HG03575 (cell line): ENCODE measurements around the gene LEKR1.
A peak's percentile ranks its signal among the peaks of the same experiment; 100 is the strongest.

Experiments
- ATAC-seq: cut with Tn5 transposase; IDR thresholded peaks from one replicate; pipeline ENCODE4 v1.9.1; 2021; ENCODE audit not compliant: unreplicated experiment, insufficient number of reproducible peaks, low FRiP score; ENCODE audit errors: extremely low read depth

LEKR1 gene

DNA sequence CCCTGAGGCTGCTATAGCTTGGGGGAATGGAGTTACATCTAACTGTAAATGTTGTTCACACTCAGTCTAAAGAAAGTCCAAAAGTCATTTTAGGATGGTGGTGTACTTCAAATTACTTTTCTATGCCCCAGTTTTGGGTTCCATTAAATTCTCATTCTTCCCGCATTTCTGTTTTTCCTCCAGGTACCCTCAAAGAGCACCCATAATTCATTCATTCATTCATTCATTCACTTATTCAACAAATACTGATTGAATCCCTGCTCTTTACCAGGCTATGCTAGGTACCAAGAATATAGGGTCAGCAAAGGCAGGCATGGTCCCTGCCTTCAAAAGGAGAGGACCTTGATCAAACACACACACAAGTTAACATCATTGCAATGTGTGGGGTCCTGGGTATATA lies 257.7 kb downstream of the LEKR1 start:
- no peak for ATAC-seq

DNA sequence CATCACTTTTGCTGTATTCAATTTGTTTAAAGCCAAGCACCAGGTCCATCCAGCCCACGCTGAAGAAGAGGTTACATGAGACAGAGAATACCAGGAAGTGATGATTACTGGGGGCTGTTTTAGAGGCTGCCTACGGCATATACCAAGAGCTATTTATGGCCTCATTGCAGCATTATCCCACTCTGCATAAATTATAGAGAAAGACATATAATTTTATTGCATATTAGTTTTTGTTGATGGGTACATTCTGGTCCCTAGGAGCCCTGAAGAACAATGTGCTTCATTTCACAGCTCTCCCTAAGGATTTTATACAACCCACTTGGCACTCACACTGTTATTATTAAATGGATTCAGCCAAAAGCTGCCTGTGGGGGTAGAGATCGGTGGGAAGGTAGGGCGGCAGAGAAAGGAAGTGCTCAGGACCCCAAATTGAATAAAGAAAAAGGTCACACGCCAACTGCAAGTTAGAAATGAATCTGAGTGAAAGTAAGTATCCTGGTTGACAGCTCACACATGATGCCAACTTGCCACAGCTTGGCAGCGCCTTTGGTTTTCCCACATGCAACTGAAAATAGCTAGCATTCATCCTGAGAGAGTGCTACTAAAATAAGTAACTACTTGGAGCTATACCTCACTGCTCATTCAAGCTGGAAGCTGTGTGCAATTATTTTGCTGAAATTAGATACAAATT lies 260.1 kb downstream of the LEKR1 start:
- ATAC-seq, result no peak

DNA sequence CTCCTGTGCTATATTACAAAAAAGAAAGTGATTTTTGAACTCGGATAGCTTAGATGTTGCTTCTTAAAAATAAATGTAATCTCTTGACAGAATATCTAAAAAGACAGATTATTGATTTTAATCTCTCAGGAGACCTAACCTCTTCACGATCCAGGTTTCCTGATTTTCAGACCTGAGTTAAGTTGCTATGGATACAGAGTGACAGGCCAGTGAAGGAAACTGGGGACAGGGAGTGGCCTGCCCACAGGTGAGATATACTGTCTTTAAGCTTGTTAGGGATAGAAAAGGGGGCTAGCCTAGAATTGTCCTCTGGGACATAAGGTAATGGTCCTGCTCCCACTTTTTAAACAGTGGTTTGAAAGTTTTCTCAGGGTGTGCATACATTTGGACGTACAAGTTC lies 260.6 kb downstream of the LEKR1 start:
- no peak for ATAC-seq

DNA sequence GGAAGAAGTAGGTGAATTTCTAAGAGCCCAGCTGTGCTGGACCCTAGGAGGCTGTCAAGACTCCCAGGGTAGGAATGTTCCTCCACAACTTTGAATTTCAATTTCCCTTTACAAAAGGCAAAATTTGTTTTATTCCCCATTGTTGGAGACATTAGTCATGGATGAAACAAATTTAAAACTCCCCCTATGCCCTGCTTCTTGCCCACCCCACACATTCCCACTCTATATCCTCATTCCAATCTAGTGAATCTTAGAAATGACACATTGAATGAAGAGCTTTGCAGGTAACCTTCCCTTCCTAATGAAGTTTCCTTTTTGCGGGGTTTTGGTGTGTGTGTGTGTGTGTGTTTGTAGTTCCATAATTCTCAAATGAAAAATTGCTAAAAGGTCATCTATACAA lies 261.2 kb downstream of the LEKR1 start:
- ATAC-seq, result no peak

DNA sequence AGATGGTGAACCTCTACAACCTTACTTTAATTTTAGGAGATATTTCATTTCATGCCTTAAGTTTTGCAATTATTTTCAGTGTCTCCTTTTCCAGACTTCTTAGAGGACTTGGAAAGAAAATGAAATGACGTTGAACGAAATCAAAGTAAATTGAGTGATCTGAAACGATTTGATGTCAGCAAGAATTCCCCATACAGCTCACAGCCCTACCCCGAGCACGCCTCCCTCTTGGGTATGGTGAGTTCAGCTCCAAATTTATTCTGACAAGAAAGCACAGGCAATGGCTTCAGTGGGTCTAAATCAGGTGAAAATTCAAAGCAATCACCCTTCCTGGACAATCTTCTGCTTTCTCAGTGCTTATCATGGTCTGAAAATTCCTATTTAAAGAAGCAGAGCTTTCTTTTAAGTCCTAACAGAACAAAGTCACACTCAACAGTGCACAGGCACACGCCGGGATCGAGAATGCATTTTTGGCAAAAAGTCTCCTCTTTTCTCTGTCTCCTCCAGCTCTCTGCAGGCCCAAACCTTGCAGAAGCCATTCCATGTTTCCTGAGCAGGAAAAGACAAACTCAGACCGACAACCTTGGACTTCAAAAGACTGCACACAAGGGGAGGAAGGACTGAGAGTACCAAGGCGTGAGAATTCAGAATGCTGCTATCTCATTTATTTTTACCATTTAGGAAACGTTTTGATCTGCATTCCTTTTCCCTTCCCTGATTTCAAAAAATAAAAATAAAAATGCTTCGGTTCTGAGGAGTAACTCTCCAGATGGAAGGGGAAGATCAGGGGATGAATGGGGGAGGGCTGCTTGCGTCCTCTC lies 261.8 kb downstream of the LEKR1 start:
- ATAC-seq, result no peak

DNA sequence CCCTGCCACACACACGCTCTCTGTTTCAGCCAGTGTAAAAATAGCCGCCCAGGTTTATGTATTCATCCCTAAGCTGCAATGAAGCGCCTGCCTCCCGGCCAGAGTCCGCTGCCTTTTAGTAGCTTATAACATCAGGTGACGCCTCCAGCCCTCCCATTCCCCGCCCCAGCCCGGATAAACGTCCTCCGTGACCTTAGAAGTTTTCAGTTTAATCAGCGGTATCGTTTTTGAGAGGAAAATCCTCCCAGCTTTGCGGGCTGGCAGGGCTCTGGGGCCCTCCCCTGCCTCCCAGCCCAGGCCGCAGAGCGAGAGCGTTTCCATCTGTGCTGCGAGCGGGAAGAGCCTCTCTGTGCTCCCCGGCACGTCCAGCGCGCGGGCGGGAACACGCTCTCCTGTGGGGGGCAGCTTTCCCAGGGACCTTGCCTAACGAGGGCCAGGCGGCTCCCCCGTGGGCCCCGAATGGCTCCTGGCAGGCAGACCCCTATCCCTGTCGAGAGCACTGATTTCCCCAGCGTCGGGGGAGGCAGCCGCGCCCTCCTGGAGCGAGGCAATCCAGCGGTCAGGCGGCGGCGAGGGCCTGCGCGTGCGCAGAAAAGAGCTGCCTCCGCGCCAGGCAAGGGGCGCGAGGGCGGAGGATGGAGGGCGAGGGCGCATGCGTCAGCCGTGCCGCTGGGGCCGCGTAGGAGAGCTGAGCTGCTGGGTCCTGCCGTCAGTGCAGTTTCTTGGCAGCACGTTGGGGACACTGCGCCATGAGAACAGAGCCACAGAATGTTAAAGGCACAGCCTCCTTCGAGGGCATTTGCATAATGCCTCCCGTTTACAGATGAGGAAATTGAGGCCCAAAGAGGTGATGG lies 262.7 kb downstream of the LEKR1 start:
- ATAC-seq, result peak; percentile 39

DNA sequence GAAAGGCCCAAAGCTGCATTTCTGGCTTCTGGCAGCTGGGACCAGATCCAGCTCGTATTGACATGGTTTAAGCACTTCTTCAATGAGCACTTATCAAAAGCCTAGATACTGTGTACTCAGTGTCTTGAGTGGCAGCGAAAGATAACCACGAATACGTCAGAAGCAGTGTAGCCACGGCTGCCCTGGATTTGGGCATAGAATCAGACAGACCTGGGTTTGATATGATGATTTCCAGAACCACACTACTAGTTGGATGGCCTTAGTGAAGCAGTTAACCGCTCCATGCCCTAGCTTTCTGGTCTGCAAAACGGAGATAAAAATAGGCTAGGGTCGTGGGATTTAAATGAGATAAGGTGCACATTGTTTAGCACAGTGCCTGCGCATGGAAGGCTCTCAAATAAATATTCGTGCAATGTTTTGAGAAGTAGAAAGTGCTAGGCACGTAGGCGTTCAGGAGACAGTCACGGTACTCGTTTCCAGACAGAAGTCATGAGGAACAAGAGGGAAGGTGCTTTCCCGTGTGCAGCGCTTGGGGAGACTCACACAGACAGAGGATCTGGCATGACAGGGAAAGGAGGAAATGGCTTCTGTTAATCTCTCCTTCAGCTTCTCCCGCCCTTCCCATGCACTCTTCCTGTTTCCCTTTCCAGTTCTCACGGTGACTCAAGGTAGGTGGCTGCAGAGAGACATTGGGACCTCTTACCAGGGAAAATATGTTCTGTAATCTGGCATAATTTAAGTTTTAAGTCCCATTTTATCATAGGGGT lies 263.5 kb downstream of the LEKR1 start:
- peak; percentile 5 for ATAC-seq

DNA sequence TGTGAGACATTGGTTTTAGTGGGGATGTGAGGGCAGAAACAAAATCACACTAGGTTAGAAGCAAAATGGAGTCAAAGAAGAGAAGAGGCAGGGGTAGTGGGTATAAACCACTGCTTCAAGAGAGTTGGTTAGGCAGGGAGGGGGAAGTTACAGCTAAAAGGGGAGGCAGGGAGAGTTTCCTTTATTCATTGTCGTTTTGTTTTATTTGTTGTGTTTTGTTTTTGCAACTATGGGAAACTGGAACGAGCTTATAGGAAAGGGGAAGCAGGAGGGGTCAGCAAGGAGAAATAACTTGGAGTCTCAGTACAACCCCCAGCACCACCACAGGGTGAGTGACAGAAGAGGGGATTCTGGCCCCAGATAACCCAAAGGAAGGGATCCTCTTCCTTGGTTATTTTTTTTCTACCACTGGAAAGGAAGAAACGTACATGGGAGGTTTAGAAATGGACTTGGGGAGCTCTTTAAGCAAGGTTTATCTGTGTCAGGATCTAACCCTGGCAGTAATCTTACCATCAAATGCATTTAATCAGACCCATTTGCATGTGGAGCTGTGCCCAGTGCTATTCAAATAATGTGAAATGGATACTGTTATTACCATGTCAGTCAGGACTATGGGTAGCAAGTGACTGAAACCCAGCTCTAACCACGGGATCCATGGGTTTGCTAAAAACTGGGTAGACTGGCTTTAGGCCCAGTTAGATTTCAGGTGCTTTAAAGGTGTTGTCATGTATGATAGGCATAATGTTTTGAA lies 265.1 kb downstream of the LEKR1 start:
- no peak for ATAC-seq

DNA sequence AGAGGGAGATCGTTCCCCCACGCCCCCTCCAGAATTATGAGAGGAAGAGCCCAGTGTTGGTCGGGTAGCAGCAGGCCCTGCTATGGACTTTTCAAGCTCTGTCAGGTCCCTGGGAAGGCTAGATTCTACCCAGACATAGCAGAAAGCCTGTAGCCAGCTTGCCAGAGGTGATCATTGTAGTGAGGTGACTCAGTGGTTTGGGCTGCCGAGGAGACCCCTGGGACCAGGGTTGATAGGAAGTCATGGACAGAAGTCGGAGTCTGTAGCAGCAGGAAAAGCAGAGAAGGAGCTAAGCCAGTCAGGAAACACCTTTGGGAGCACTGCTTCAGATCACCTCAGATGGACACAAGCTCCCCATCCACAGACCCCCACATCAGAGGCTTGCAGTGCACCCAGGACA lies 266.1 kb downstream of the LEKR1 start:
- ATAC-seq, result no peak

DNA sequence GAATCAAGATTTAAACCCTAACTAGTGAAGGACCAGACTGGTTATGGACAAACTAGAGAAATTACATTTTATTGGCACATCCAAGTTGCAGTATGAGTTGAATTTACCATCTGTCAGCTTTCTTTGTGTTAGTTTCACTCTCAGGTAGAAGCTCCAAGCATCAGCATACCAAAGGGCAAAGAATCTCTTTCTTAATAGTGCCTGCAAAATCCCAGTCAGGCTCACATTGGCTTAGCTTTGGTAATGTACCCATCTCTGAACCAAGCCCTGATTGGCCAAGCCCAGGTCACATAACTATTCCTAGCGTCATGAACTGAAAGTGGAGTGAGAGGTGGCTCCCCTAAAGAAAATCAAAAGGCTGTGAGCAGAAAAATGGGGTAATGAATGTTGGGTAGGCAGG lies 266.9 kb downstream of the LEKR1 start:
- ATAC-seq, result no peak

DNA sequence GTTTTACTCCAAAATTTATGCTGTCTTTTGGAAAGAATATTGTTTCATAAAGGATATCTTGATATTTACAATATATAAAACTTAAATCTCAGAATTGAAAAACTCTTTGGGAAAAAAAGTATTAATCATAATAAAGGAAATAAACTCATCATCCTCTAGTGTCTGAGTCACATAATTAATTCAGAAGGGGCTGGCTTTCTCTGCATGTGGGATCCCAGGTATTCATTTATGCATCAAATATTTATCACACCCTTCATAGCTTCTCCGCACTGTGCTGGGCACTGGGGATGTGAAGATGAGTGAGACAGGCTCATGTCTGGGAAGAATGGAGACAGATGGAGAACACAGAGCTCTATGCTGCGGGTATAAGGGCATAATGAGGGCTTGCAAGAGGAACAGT lies 268.1 kb downstream of the LEKR1 start:
- ATAC-seq, result no peak

DNA sequence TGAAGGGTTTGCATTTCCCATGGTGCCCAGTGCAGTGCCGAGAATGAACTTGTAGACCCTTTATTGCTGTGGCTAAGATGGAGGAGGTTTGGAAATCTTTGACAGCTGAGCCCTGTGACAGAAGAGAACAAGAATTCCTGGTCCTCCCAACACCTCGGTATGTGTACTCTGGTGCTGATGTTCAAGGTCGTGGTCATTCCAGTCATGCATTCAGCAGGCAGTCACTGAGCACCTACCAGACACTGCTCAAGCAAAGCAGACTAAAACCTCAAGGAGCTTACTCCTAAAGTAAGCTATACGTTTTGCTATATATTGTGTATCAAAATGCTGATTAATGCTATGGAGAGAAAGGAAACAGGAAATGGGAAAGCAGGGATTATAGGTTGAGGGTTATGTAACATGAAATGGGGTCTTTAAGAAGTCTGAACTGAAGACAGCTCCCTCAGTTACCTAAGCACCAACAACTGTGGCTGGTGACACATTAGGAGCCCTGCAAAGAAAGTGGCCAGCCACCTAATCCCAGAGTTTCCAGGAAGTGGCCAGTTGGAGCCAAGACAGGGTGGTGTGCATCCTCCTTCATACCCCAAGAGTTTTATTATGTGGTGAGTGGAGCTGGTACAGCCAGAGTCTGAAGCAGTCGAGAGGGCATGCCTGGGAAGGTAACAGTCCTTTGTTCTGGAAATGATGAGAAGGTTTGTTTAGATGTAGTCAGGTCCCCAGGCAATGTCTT lies 268.8 kb downstream of the LEKR1 start:
- ATAC-seq, result no peak
